Measurements from ENCODE around the gene HOXB8. TPM values are rescaled to one million over a fixed set of nuclear protein-coding genes. Genes with fewer than 3 reads are reported as not detected.

Gene HOXB8
- total RNA-seq, 1 donor from 2014 or later = not detected

GRCh38 chr17:48584223-48584741 lies 30.8 kb downstream of the HOXB8 start:
- Histone ChIP-seq H3K9me3 (ENCODE audit: insufficient read depth, low read depth, low read length) (no peaks in the 10 kb centered on the region), H3K4me3 (ENCODE audit: insufficient read depth, low read depth, low read length) (no peak overlapping the region), H3K27me3 (ENCODE audit: insufficient read depth, low read length) (peaks cover 84% of the 10 kb centered on the region), H3K27ac (ENCODE audit: low read depth, low read length) (no peak overlapping the region), H3K9ac (ENCODE audit: low read length) (no peak overlapping the region), H3K79me2 (ENCODE audit: insufficient read depth, low read length) (peaks cover 38% of the 10 kb centered on the region), H3K4me2 (ENCODE audit: low read length) (peak overlapping the region; percentile 90), H2AFZ (ENCODE audit: low read depth, low read length) (no peak overlapping the region), H3K4me1 (ENCODE audit: insufficient read depth, low read length) (peaks cover 14% of the 10 kb centered on the region), H3K36me3 (ENCODE audit: insufficient read depth, low read length) (no peaks in the 10 kb centered on the region), H4K20me1 (ENCODE audit: insufficient read depth, low read length) (peaks cover 4% of the 10 kb centered on the region)
- Mint-ChIP-seq H3K4me1 (ENCODE audit: low read depth, unreplicated experiment) (peaks cover 3% of the 10 kb centered on the region), H3K27ac (ENCODE audit: unreplicated experiment) (no peak overlapping the region), H3K27me3 (ENCODE audit: low read depth, unreplicated experiment) (peaks cover 98% of the 10 kb centered on the region), H3K36me3 (ENCODE audit: low read depth, unreplicated experiment) (no peaks in the 10 kb centered on the region), H3K9me3 (ENCODE audit: unreplicated experiment) (peaks cover 32% of the 10 kb centered on the region), H3K4me3 (ENCODE audit: unreplicated experiment) (no peak overlapping the region)
- no peak for TF ChIP-seq EZH2 (IDR thresholded peaks at IDR 0.05; ENCODE audit: insufficient read depth, low read length)
- TF ChIP-seq, protein P1, sequence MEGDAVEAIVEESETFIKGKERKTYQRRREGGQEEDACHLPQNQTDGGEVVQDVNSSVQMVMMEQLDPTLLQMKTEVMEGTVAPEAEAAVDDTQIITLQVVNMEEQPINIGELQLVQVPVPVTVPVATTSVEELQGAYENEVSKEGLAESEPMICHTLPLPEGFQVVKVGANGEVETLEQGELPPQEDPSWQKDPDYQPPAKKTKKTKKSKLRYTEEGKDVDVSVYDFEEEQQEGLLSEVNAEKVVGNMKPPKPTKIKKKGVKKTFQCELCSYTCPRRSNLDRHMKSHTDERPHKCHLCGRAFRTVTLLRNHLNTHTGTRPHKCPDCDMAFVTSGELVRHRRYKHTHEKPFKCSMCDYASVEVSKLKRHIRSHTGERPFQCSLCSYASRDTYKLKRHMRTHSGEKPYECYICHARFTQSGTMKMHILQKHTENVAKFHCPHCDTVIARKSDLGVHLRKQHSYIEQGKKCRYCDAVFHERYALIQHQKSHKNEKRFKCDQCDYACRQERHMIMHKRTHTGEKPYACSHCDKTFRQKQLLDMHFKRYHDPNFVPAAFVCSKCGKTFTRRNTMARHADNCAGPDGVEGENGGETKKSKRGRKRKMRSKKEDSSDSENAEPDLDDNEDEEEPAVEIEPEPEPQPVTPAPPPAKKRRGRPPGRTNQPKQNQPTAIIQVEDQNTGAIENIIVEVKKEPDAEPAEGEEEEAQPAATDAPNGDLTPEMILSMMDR (IDR thresholded peaks at IDR 0.05; ENCODE audit: insufficient read depth, low read depth, low read length) = no peak
- no peak for FAIRE-seq
- no peak for DNase-seq (ENCODE audit: low read depth)

DNA sequence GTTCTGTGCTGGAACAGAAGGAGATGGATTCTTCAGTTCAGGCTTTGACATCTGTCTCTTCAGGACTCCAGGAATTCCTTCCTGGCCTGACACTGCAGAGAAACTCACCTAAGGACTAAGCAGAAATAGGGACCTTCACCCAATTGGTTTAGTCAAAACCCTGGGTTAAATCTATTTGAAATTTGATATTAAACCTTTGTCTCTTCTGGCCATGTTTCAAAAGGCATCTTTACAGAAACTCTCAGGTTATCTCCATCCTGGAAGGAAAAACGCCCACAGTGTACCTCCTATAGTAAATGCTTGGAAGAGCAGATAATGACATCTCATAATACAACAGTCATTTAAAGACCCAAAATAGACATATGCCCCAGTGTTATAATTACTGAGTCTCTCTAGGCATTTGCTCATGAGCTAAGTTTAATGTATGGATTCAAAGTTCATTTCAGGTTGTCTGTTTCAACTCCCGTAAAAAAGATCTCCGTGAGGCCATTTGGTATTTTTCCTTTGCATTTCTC lies 31.3 kb downstream of the HOXB8 start:
- H3K36me3 Mint-ChIP-seq (ENCODE audit: low read depth, unreplicated experiment) = peaks cover 2% of the 10 kb centered on the region
- peaks cover 84% of the 10 kb centered on the region for H3K27me3 ChIP-seq (ENCODE audit: insufficient read depth, low read length)
- H3K4me1 ChIP-seq (ENCODE audit: insufficient read depth, low read length) = peaks cover 14% of the 10 kb centered on the region
- TF ChIP-seq, protein P1 (IDR thresholded peaks at IDR 0.05; ENCODE audit: insufficient read depth, low read depth, low read length) = no peak
- no peak for TF ChIP-seq EZH2 (IDR thresholded peaks at IDR 0.05; ENCODE audit: insufficient read depth, low read length)
- DNase-seq (ENCODE audit: low read depth) (no peak), FAIRE-seq (no peak)
- peaks cover 37% of the 10 kb centered on the region for H3K9me3 Mint-ChIP-seq (ENCODE audit: unreplicated experiment)
- H3K4me3 ChIP-seq (ENCODE audit: insufficient read depth, low read depth, low read length) = no peak overlapping the region
- H3K36me3 ChIP-seq (ENCODE audit: insufficient read depth, low read length) = no peaks in the 10 kb centered on the region
- H3K79me2 ChIP-seq (ENCODE audit: insufficient read depth, low read length) = peaks cover 42% of the 10 kb centered on the region
- no peak overlapping the region for H2AFZ ChIP-seq (ENCODE audit: low read depth, low read length)
- no peak overlapping the region for H3K4me3 Mint-ChIP-seq (ENCODE audit: unreplicated experiment)
- H3K27ac Mint-ChIP-seq (ENCODE audit: unreplicated experiment) = no peak overlapping the region
- H3K9ac ChIP-seq (ENCODE audit: low read length) = no peak overlapping the region
- H4K20me1 ChIP-seq (ENCODE audit: insufficient read depth, low read length) = peaks cover 4% of the 10 kb centered on the region
- peaks cover 98% of the 10 kb centered on the region for H3K27me3 Mint-ChIP-seq (ENCODE audit: low read depth, unreplicated experiment)
- H3K4me1 Mint-ChIP-seq (ENCODE audit: low read depth, unreplicated experiment) = peaks cover 3% of the 10 kb centered on the region
- H3K27ac ChIP-seq (ENCODE audit: low read depth, low read length) = no peak overlapping the region
- no peaks in the 10 kb centered on the region for H3K9me3 ChIP-seq (ENCODE audit: insufficient read depth, low read depth, low read length)
- H3K4me2 ChIP-seq (ENCODE audit: low read length) = peak overlapping the region; percentile 90

DNA sequence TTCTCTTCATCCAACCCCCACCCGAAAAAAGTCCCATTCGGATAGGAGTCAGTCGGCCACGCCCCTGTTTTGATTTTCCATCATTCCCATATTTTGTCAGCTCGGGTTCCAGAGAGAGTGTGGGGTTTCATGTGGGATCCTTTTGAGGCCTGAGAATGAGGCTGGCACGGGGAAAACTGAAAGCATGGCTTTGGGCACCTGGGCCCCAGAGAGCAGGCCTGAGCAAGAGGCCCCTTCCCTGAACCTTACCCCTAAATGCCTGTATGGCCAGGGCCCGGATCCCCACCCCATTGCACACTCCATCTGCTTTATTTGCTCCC lies 32.4 kb downstream of the HOXB8 start:
- peak overlapping the region; percentile 41 for H3K27ac Mint-ChIP-seq (ENCODE audit: unreplicated experiment)
- TF ChIP-seq, protein P1 (IDR thresholded peaks at IDR 0.05; ENCODE audit: insufficient read depth, low read depth, low read length) = no peak
- no peak for TF ChIP-seq EZH2 (IDR thresholded peaks at IDR 0.05; ENCODE audit: insufficient read depth, low read length)
- peaks cover 4% of the 10 kb centered on the region for H4K20me1 ChIP-seq (ENCODE audit: insufficient read depth, low read length)
- H3K27me3 ChIP-seq (ENCODE audit: insufficient read depth, low read length) = peaks cover 79% of the 10 kb centered on the region
- H3K36me3 ChIP-seq (ENCODE audit: insufficient read depth, low read length) = no peaks in the 10 kb centered on the region
- H3K9ac ChIP-seq (ENCODE audit: low read length) = peak overlapping the region; percentile 82
- H3K27me3 Mint-ChIP-seq (ENCODE audit: low read depth, unreplicated experiment) = peaks cover 93% of the 10 kb centered on the region
- H3K79me2 ChIP-seq (ENCODE audit: insufficient read depth, low read length) = peaks cover 49% of the 10 kb centered on the region
- FAIRE-seq (no peak), DNase-seq (ENCODE audit: low read depth) (no peak)
- peaks cover 3% of the 10 kb centered on the region for H3K4me1 Mint-ChIP-seq (ENCODE audit: low read depth, unreplicated experiment)
- peaks cover 39% of the 10 kb centered on the region for H3K9me3 Mint-ChIP-seq (ENCODE audit: unreplicated experiment)
- H3K4me1 ChIP-seq (ENCODE audit: insufficient read depth, low read length) = peaks cover 14% of the 10 kb centered on the region
- H3K4me3 ChIP-seq (ENCODE audit: insufficient read depth, low read depth, low read length) = peak overlapping the region; percentile 54
- H3K36me3 Mint-ChIP-seq (ENCODE audit: low read depth, unreplicated experiment) = peaks cover 3% of the 10 kb centered on the region
- H3K4me2 ChIP-seq (ENCODE audit: low read length) = peak overlapping the region; percentile 84
- H3K27ac ChIP-seq (ENCODE audit: low read depth, low read length) = peak overlapping the region; percentile 69
- H3K9me3 ChIP-seq (ENCODE audit: insufficient read depth, low read depth, low read length) = no peaks in the 10 kb centered on the region
- H2AFZ ChIP-seq (ENCODE audit: low read depth, low read length) = no peak overlapping the region
- H3K4me3 Mint-ChIP-seq (ENCODE audit: unreplicated experiment) = no peak overlapping the region

Data from astrocyte (in vitro differentiated cells and primary cell).